Measurements from ENCODE around the gene DDX1. TPM values are rescaled to one million over a fixed set of nuclear protein-coding genes. Genes with fewer than 3 reads are reported as not detected.

Gene DDX1
- total and polyA plus RNA-seq, 2 of the 4 experiments (the other 2 are of a cell fraction), result 73.6 to 74.9 TPM

- Histone ChIP-seq H2BK20ac (ENCODE audit: low read depth, low read length) (no peak overlapping the region), H3K9me1 (ENCODE audit: insufficient read depth, low read length) (no peaks in the 10 kb centered on the region), H3K9me3 (ENCODE audit: control insufficient read depth, insufficient read depth, low read length) (no peaks in the 10 kb centered on the region), H4K5ac (ENCODE audit: low read depth, low read length) (no peak overlapping the region), H2AK9ac (replicated peaks; ENCODE audit: low read depth, low read length, poor library complexity) (no peak overlapping the region), H3K27ac (ENCODE audit: insufficient read depth, low read length) (no peak overlapping the region), H3K56ac (ENCODE audit: extremely low read depth, insufficient read depth, low read length) (no peak overlapping the region), H2AFZ (replicated peaks; ENCODE audit: low read length, poor library complexity) (no peak overlapping the region), H3K27me3 (ENCODE audit: control insufficient read depth, insufficient read depth, low read length) (no peaks in the 10 kb centered on the region), H2BK5ac (ENCODE audit: low read depth, low read length, poor library complexity, severe bottlenecking) (no peak overlapping the region), H3K23ac (ENCODE audit: low read depth, low read length) (no peak overlapping the region), H4K20me1 (ENCODE audit: insufficient read depth, low read length) (no peaks in the 10 kb centered on the region), H4K8ac (ENCODE audit: low read depth in 2 of 2, low read length in 2 of 2) (no peak overlapping the region), H4K91ac (ENCODE audit: insufficient read depth, low read depth, low read length) (no peak overlapping the region), H2BK15ac (ENCODE audit: low read depth, low read length) (no peak overlapping the region), H3K14ac (replicated peaks; ENCODE audit: low read depth, low read length) (no peak overlapping the region), H3K9ac (ENCODE audit: low read depth, low read length) (no peak overlapping the region), H2AK5ac (ENCODE audit: low read depth, low read length) (no peak overlapping the region), H3K4me2 (ENCODE audit: low read depth, low read length) (no peak overlapping the region), H3K36me3 (ENCODE audit: control insufficient read depth, insufficient read depth, low read length) (peaks cover 36% of the 10 kb centered on the region), H2BK120ac (ENCODE audit: low read depth, low read length) (no peak overlapping the region), H3K18ac (ENCODE audit: low read depth, low read length) (no peak overlapping the region), H3K4ac (ENCODE audit: low read depth, low read length) (no peak overlapping the region), H3K4me3 (ENCODE audit: insufficient read depth, low read depth, low read length) (no peak overlapping the region), H3K4me1 (ENCODE audit: control insufficient read depth, insufficient read depth, low read length) (no peaks in the 10 kb centered on the region), H3K79me1 (ENCODE audit: low read depth in 1 of 2, low read length in 2 of 2) (no peaks in the 10 kb centered on the region; a peak in 2 of 4 replicates)
- intact Hi-C loops (cut with micrococcal nuclease) (no loop called here), in situ Hi-C loops (cut with MboI; ENCODE audit: low sequenced_read_pairs) (no loop called here), dilution Hi-C loops (cut with HindIII; ENCODE audit: low sequenced_read_pairs, unreplicated experiment) (no loop called here)
- ChIA-PET CTCF (no interaction called here), POLR2A (ENCODE audit: unreplicated experiment) (no interaction called here)
- TF ChIP-seq CTCF (conservative IDR thresholded peaks at IDR 0.05; ENCODE audit: low read depth, low read length), result no peak
- no peak for TF ChIP-seq RFX5 (IDR thresholded peaks at IDR 0.05; ENCODE audit: low read depth, low read length)
- DNase-seq (no peak), ATAC-seq (ENCODE audit: low read depth) (no peak)
- BruUV-seq (replicated peaks), result no TSS peak
- no CpG with 5 or more reads among the region's 2 CpGs for WGBS, 2 experiments (ENCODE audit: extremely low coverage in 2 of 2, insufficient read length in 1 of 2)
Measured at GRCh38 chr2:15622214-15622613, 30.5 kb downstream of the DDX1 start.

All from IMR-90 (cell line).